Activated naive CD8-positive, alpha-beta T cell (primary cell): ENCODE data around the gene CEBPG.

Experiments
- H3K27ac Mint-ChIP-seq: one replicate; pipeline ENCODE4 v1.8.0; 2021; ENCODE audit warnings: mixed read lengths
- H3K27me3 Mint-ChIP-seq: one replicate; pipeline ENCODE4 v1.8.0; 2021; ENCODE audit warnings: mixed read lengths
- H3K36me3 Mint-ChIP-seq: one replicate; pipeline ENCODE4 v1.8.0; 2021; ENCODE audit warnings: mixed read lengths
- H3K4me1 Mint-ChIP-seq: one replicate; pipeline ENCODE4 v1.8.0; 2021; ENCODE audit warnings: low read depth, mixed read lengths
- H3K4me3 Mint-ChIP-seq: one replicate; pipeline ENCODE4 v1.8.0; 2021; ENCODE audit warnings: mild to moderate bottlenecking, mixed read lengths
- H3K9me3 Mint-ChIP-seq: one replicate; pipeline ENCODE4 v1.8.0; 2021; ENCODE audit warnings: low read depth, mixed read lengths

Gene CEBPG

GRCh38 chr19:33424181-33424580, 50.7 kb downstream of the CEBPG start:
- H3K4me1 Mint-ChIP-seq = no peaks in the 10 kb centered on the region
- H3K36me3 Mint-ChIP-seq = no peaks in the 10 kb centered on the region
- no peaks in the 10 kb centered on the region for H3K27me3 Mint-ChIP-seq
- no peaks in the 10 kb centered on the region for H3K9me3 Mint-ChIP-seq
- no peak overlapping the region for H3K27ac Mint-ChIP-seq
- H3K4me3 Mint-ChIP-seq = no peak overlapping the region

- Mint-ChIP-seq H3K4me1 (peaks cover 8% of the 10 kb centered on the region), H3K36me3 (no peaks in the 10 kb centered on the region), H3K9me3 (no peaks in the 10 kb centered on the region), H3K27ac (no peak overlapping the region), H3K27me3 (no peaks in the 10 kb centered on the region), H3K4me3 (no peak overlapping the region)
These were observed 53.3 kb downstream of the CEBPG start for GRCh38 chr19:33426621-33427361.

GRCh38 chr19:33427801-33428626, 54.5 kb downstream of the CEBPG start:
- Mint-ChIP-seq H3K4me3 (no peak overlapping the region), H3K27ac (no peak overlapping the region), H3K36me3 (no peaks in the 10 kb centered on the region), H3K9me3 (no peaks in the 10 kb centered on the region), H3K4me1 (peaks cover 8% of the 10 kb centered on the region), H3K27me3 (no peaks in the 10 kb centered on the region)

GRCh38 chr19:33428627-33429125, 55.2 kb downstream of the CEBPG start:
- Mint-ChIP-seq H3K36me3 (no peaks in the 10 kb centered on the region), H3K4me1 (peaks cover 8% of the 10 kb centered on the region), H3K9me3 (no peaks in the 10 kb centered on the region), H3K4me3 (no peak overlapping the region), H3K27ac (no peak overlapping the region), H3K27me3 (no peaks in the 10 kb centered on the region)

GRCh38 chr19:33429891-33430673, 56.6 kb downstream of the CEBPG start:
- H3K36me3 Mint-ChIP-seq = no peaks in the 10 kb centered on the region

GRCh38 chr19:33430674-33431277, 57.3 kb downstream of the CEBPG start:
- Mint-ChIP-seq H3K27ac (peak overlapping the region; percentile 3), H3K4me1 (peaks cover 8% of the 10 kb centered on the region), H3K4me3 (peak overlapping the region; percentile 47), H3K36me3 (no peaks in the 10 kb centered on the region), H3K27me3 (no peaks in the 10 kb centered on the region), H3K9me3 (no peaks in the 10 kb centered on the region)

More at GRCh38 chr19:33429891-33430673, 56.6 kb downstream of the CEBPG start:
- H3K4me3 Mint-ChIP-seq = peak overlapping the region; percentile 47
- no peaks in the 10 kb centered on the region for H3K27me3 Mint-ChIP-seq
- H3K4me1 Mint-ChIP-seq = peaks cover 8% of the 10 kb centered on the region
- H3K27ac Mint-ChIP-seq = peak overlapping the region; percentile 3
- no peaks in the 10 kb centered on the region for H3K9me3 Mint-ChIP-seq

GRCh38 chr19:33432015-33432414, 58.5 kb downstream of the CEBPG start:
- no peaks in the 10 kb centered on the region for H3K27me3 Mint-ChIP-seq
- H3K9me3 Mint-ChIP-seq = no peaks in the 10 kb centered on the region
- H3K36me3 Mint-ChIP-seq = no peaks in the 10 kb centered on the region
- H3K4me3 Mint-ChIP-seq = no peak overlapping the region
- no peak overlapping the region for H3K27ac Mint-ChIP-seq
- H3K4me1 Mint-ChIP-seq = peaks cover 8% of the 10 kb centered on the region
